ENCODE measurements around the gene DIAPH2.

DNA sequence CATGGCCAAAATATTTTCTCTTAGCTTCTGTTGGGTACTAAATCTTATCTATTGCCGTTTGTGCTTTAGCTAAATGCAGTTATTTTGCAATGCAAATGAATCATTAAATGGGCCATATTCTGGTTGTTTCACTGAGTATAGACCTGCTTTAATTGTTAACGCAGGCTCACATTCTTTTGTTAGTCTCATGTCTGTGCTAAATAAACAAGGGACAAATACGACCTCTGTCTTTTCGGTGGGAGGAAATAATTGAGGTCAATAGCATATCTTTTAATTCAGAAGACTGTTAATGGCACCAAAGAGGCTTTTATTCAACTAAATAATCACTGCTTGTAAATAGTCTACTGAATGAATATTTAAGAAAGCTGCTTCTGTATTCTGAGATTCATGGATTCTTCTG lies 76.9 kb downstream of the DIAPH2 start:
- TF ChIP-seq FOXA1 (IDR thresholded peaks at IDR 0.05): no peak
- TF ChIP-seq SUZ12 (IDR thresholded peaks at IDR 0.05): no peak
- no peak for TF ChIP-seq ARNT (IDR thresholded peaks at IDR 0.05)
- TF ChIP-seq NFRKB (IDR thresholded peaks at IDR 0.05): no peak
- TF ChIP-seq, protein P1, sequence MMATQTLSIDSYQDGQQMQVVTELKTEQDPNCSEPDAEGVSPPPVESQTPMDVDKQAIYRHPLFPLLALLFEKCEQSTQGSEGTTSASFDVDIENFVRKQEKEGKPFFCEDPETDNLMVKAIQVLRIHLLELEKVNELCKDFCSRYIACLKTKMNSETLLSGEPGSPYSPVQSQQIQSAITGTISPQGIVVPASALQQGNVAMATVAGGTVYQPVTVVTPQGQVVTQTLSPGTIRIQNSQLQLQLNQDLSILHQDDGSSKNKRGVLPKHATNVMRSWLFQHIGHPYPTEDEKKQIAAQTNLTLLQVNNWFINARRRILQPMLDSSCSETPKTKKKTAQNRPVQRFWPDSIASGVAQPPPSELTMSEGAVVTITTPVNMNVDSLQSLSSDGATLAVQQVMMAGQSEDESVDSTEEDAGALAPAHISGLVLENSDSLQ (IDR thresholded peaks at IDR 0.05): no peak
- no peak for TF ChIP-seq SP1 (IDR thresholded peaks at IDR 0.05)
- TF ChIP-seq ELF4 (IDR thresholded peaks at IDR 0.05): no peak
- no peak for TF ChIP-seq LEF1 (IDR thresholded peaks at IDR 0.05; ENCODE audit: borderline replicate concordance)
- no peak for TF ChIP-seq FOXK2 (IDR thresholded peaks at IDR 0.05)
- no peak for TF ChIP-seq HDGF (IDR thresholded peaks at IDR 0.05; ENCODE audit: borderline replicate concordance)
- TF ChIP-seq FOXM1 (IDR thresholded peaks at IDR 0.05; ENCODE audit: borderline replicate concordance): no peak
- TF ChIP-seq ZNF384 (IDR thresholded peaks at IDR 0.05): no peak
- TF ChIP-seq BHLHE40 (IDR thresholded peaks at IDR 0.05; ENCODE audit: borderline replicate concordance): no peak
- no peak for TF ChIP-seq CTBP1 (IDR thresholded peaks at IDR 0.05; ENCODE audit: borderline replicate concordance)
